Activated naive CD4-positive, alpha-beta T cell treated with anti-CD3 and anti-CD28 coated beads, Interleukin-2, amount 10 ng/mL, durations not matched to agents 7 days and 5 days (primary cell): ENCODE data around the gene DNALI1.
A peak's percentile ranks its signal among the peaks of the same experiment; 100 is the strongest.
"Not testable (repeated sequence)": the region's sequence is repeated elsewhere in the genome, so short reads cannot be mapped to it uniquely, and the experiment has no call there.

Experiments
- CTCF ChIA-PET: fragments of 350-600 bp; sonication (Branson Sonifier 250); formaldehyde crosslinking; loops from one replicate; lab custom pipeline; 2021; ENCODE audit warnings: antibody characterized with exemption; lab: Charles Lee
- DNase-seq: peaks from one replicate; pipeline ENCODE4 v3.0.0-alpha.2; 2020
- H3K27ac Mint-ChIP-seq: one replicate; pipeline ENCODE4 v1.8.0; 2021; ENCODE audit warnings: mild to moderate bottlenecking, moderate library complexity, mixed read lengths
- H3K27me3 Mint-ChIP-seq: one replicate; pipeline ENCODE4 v1.8.0; 2021; ENCODE audit warnings: mild to moderate bottlenecking, mixed read lengths
- H3K36me3 Mint-ChIP-seq: one replicate; pipeline ENCODE4 v1.8.0; 2021; ENCODE audit warnings: mixed read lengths
- H3K4me1 Mint-ChIP-seq: one replicate; pipeline ENCODE4 v1.8.0; 2021; ENCODE audit warnings: mixed read lengths
- H3K4me3 Mint-ChIP-seq: one replicate; pipeline ENCODE4 v1.8.0; 2021; ENCODE audit warnings: mild to moderate bottlenecking, moderate library complexity, mixed read lengths
- H3K9me3 Mint-ChIP-seq: one replicate; pipeline ENCODE4 v1.8.0; 2021; ENCODE audit warnings: mixed read lengths

The DNALI1 gene

GRCh38 chr1:37561133-37562132 lies 4.7 kb downstream of the DNALI1 start:
- Mint-ChIP-seq H3K9me3 (no peaks in the 10 kb centered on the region), H3K36me3 (peaks cover 19% of the 10 kb centered on the region), H3K4me1 (peaks cover 21% of the 10 kb centered on the region), H3K27ac (peak overlapping the region; percentile 67), H3K27me3 (peaks cover 9% of the 10 kb centered on the region), H3K4me3 (no peak overlapping the region)
- peak; percentile 62 for DNase-seq
- CTCF ChIA-PET = interaction anchor here (0.7 to 4.7 kb wide), 5 partner anchors 12 to 129 kb away, joined by 3 to 27 read pairs (median 3); a partner anchor contains a TSS

GRCh38 chr1:37562984-37563383 lies 6.2 kb downstream of the DNALI1 start:
- H3K4me3 Mint-ChIP-seq = no peak overlapping the region
- H3K36me3 Mint-ChIP-seq = peaks cover 34% of the 10 kb centered on the region
- H3K9me3 Mint-ChIP-seq = no peaks in the 10 kb centered on the region
- CTCF ChIA-PET = interaction anchor here (0.9 to 4.7 kb wide), 4 partner anchors 10 to 126 kb away, joined by 3 to 27 read pairs (median 8); no protein-coding TSS in a partner anchor
- no peak overlapping the region for H3K27ac Mint-ChIP-seq
- no peak for DNase-seq
- H3K4me1 Mint-ChIP-seq = peaks cover 15% of the 10 kb centered on the region
- H3K27me3 Mint-ChIP-seq = peaks cover 4% of the 10 kb centered on the region

GRCh38 chr1:37564892-37565291 lies 8.2 kb downstream of the DNALI1 start:
- H3K27ac Mint-ChIP-seq = no peak overlapping the region
- CTCF ChIA-PET = interaction anchor here (0.7 to 4.7 kb wide), 3 partner anchors 32 to 126 kb away, joined by 3 to 27 read pairs (median 3); a partner anchor contains a TSS

GRCh38 chr1:37567023-37567422 lies 10.3 kb downstream of the DNALI1 start:
- Mint-ChIP-seq H3K27me3 (no peaks in the 10 kb centered on the region), H3K9me3 (no peaks in the 10 kb centered on the region), H3K4me1 (peaks cover 20% of the 10 kb centered on the region), H3K27ac (no peak overlapping the region), H3K36me3 (peaks cover 68% of the 10 kb centered on the region), H3K4me3 (no peak overlapping the region)
- CTCF ChIA-PET = interaction anchor here (1.5 kb wide), 1 partner anchor 36 kb away, joined by 4 read pairs; no protein-coding TSS in a partner anchor
- DNase-seq = no peak

More at GRCh38 chr1:37564892-37565291, 8.2 kb downstream of the DNALI1 start:
- no peak overlapping the region for H3K4me3 Mint-ChIP-seq
- no peaks in the 10 kb centered on the region for H3K27me3 Mint-ChIP-seq
- no peak for DNase-seq
- H3K9me3 Mint-ChIP-seq = no peaks in the 10 kb centered on the region
- H3K4me1 Mint-ChIP-seq = peaks cover 16% of the 10 kb centered on the region
- H3K36me3 Mint-ChIP-seq = peaks cover 52% of the 10 kb centered on the region

- Mint-ChIP-seq H3K4me1 (peaks cover 47% of the 10 kb centered on the region), H3K36me3 (peaks cover 82% of the 10 kb centered on the region), H3K27ac (peak overlapping the region; percentile 88), H3K27me3 (no peaks in the 10 kb centered on the region), H3K4me3 (peak overlapping the region; percentile 13), H3K9me3 (no peaks in the 10 kb centered on the region)
- no peak for DNase-seq
- CTCF ChIA-PET = no interaction called here
Observed at GRCh38 chr1:37570528-37571334, 14.0 kb downstream of the DNALI1 start.

GRCh38 chr1:37574834-37575480 lies 18.2 kb downstream of the DNALI1 start:
- DNase-seq = no peak
- Mint-ChIP-seq H3K9me3 (no peaks in the 10 kb centered on the region), H3K36me3 (peaks cover 71% of the 10 kb centered on the region), H3K27ac (no peak overlapping the region), H3K4me3 (no peak overlapping the region), H3K27me3 (no peaks in the 10 kb centered on the region), H3K4me1 (peaks cover 59% of the 10 kb centered on the region)
- CTCF ChIA-PET = interaction anchor here (0.9 to 1.9 kb wide), 4 partner anchors 26 to 1375 kb away, joined by 3 to 7 read pairs (median 4); no protein-coding TSS in a partner anchor

GRCh38 chr1:37575692-37576091 lies 19.0 kb downstream of the DNALI1 start:
- CTCF ChIA-PET = interaction anchor here (1.1 to 1.9 kb wide), 3 partner anchors 18 to 106 kb away, joined by 3 to 7 read pairs (median 5); no protein-coding TSS in a partner anchor
- Mint-ChIP-seq H3K9me3 (no peaks in the 10 kb centered on the region), H3K4me1 (peaks cover 54% of the 10 kb centered on the region), H3K4me3 (no peak overlapping the region), H3K36me3 (peaks cover 72% of the 10 kb centered on the region), H3K27ac (no peak overlapping the region), H3K27me3 (no peaks in the 10 kb centered on the region)
- no peak for DNase-seq

GRCh38 chr1:37584544-37584943 lies 27.8 kb downstream of the DNALI1 start:
- peaks cover 57% of the 10 kb centered on the region for H3K36me3 Mint-ChIP-seq
- not testable (repeated sequence) for H3K27me3 Mint-ChIP-seq, H3K4me1 Mint-ChIP-seq, DNase-seq, H3K4me3 Mint-ChIP-seq, H3K27ac Mint-ChIP-seq, H3K9me3 Mint-ChIP-seq
- CTCF ChIA-PET = interaction anchor here (1.0 kb wide), 1 partner anchor 101 kb away, joined by 3 read pairs; no protein-coding TSS in a partner anchor

- H3K9me3 Mint-ChIP-seq = no peaks in the 10 kb centered on the region
- no peak overlapping the region for H3K27ac Mint-ChIP-seq
- no peak for DNase-seq
- H3K27me3 Mint-ChIP-seq = no peaks in the 10 kb centered on the region
- H3K4me1 Mint-ChIP-seq = peaks cover 15% of the 10 kb centered on the region
- CTCF ChIA-PET = interaction anchor here (0.8 kb wide), 1 partner anchor 9 kb away, joined by 3 read pairs; no protein-coding TSS in a partner anchor
- no peak overlapping the region for H3K4me3 Mint-ChIP-seq
- peaks cover 55% of the 10 kb centered on the region for H3K36me3 Mint-ChIP-seq
Observed at GRCh38 chr1:37588939-37589338, 32.2 kb downstream of the DNALI1 start.

GRCh38 chr1:37593726-37594125 lies 37.0 kb downstream of the DNALI1 start:
- peak overlapping the region; percentile 31 for H3K4me3 Mint-ChIP-seq
- CTCF ChIA-PET = interaction anchor here (0.9 to 1.6 kb wide), 3 partner anchors 10 to 17 kb away, joined by 3 read pairs; no protein-coding TSS in a partner anchor
- peaks cover 36% of the 10 kb centered on the region for H3K36me3 Mint-ChIP-seq
- H3K4me1 Mint-ChIP-seq = peaks cover 35% of the 10 kb centered on the region
- H3K27me3 Mint-ChIP-seq = peaks cover 4% of the 10 kb centered on the region
- no peak overlapping the region for H3K27ac Mint-ChIP-seq
- no peak for DNase-seq
- no peaks in the 10 kb centered on the region for H3K9me3 Mint-ChIP-seq

GRCh38 chr1:37595440-37596181 lies 38.9 kb downstream of the DNALI1 start, which contains the start of gene GNL2:
TSS of gene GNL2 (minus strand) at chr1:37595937. CDS start at chr1:37595822, 115 bp downstream.
- DNase-seq = peak; percentile 98
- Mint-ChIP-seq H3K27ac (peak within 1 kb of the TSS; percentile 95), H3K36me3 (peaks cover 24% of the 10 kb centered on the region), H3K9me3 (no peaks in the 10 kb centered on the region), H3K4me3 (peak within 1 kb of the TSS; percentile 90), H3K4me1 (peaks cover 35% of the 10 kb centered on the region), H3K27me3 (peaks cover 11% of the 10 kb centered on the region)
- CTCF ChIA-PET = interaction anchor here (0.6 to 1.5 kb wide), 3 partner anchors 8 to 94 kb away, joined by 3 to 4 read pairs (median 4); no protein-coding TSS in a partner anchor

- Mint-ChIP-seq H3K36me3 (peaks cover 19% of the 10 kb centered on the region), H3K4me3 (peak overlapping the region; percentile 90), H3K27ac (peak overlapping the region; percentile 95), H3K9me3 (no peaks in the 10 kb centered on the region), H3K4me1 (peaks cover 35% of the 10 kb centered on the region), H3K27me3 (peaks cover 12% of the 10 kb centered on the region)
- no peak for DNase-seq
- CTCF ChIA-PET = interaction anchor here (0.6 to 1.5 kb wide), 2 partner anchors 19 to 93 kb away, joined by 4 read pairs; no protein-coding TSS in a partner anchor
Observed at GRCh38 chr1:37596182-37596667, 39.5 kb downstream of the DNALI1 start.
